GM12864 (cell line): ENCODE results near the gene GH2.

ENCODE experiments used
- DNase-seq: peaks from one replicate; pipeline ENCODE4 v3.0.0-alpha.2; 2011; ENCODE audit warnings: low read depth
- H3K4me3 ChIP-seq: 2 replicates; pipeline ENCODE4 v1.5.1; 2011; ENCODE audit warnings: mild to moderate bottlenecking, low read depth, low read length, control low read depth
- CTCF ChIP-seq: IDR thresholded peaks from 2 replicates; pipeline ENCODE4 v1.5.1; 2011; ENCODE audit warnings: low read depth, mild to moderate bottlenecking, moderate library complexity, low read length, control low read depth, inconsistent platforms; ENCODE audit errors: missing control alignments

GH2 gene

GRCh38 chr17:63831505-63831904, 50.2 kb downstream of the GH2 start:
- no peak overlapping the region for H3K4me3 ChIP-seq
- no peak for TF ChIP-seq CTCF
- no peak for DNase-seq

GRCh38 chr17:63830904-63831491, 50.7 kb downstream of the GH2 start:
- no peak for TF ChIP-seq CTCF
- H3K4me3 ChIP-seq, result no peak overlapping the region
- DNase-seq, result no peak

DNA sequence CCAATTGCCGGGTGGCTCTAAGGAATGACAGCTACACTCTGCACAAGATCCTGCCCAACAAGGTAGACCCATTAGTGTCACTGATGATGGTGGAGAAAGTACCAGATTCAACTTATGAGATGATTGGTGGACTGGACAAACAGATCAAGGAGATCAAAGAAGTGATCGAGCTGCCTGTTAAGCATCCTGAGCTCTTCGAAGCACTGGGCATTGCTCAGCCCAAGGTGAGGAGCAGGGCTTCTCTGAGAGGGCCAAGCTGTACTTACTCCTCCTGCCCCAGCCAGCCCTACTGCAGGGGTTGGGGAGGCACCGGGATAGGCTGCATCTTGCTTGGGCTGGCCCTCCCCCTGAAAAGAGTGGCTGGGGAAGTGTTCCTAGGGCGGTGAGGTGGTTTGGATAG, 51.5 kb downstream of the GH2 start:
- no peak overlapping the region for H3K4me3 ChIP-seq
- DNase-seq, result no peak
- no peak for TF ChIP-seq CTCF
